NCI-H2107 (cell line): ENCODE measurements around the gene BEAN1.
"Not testable (repeated sequence)": the region's sequence is repeated elsewhere in the genome, so short reads cannot be mapped to it uniquely, and the experiment has no call there.

ENCODE experiments used
- DNase-seq: peaks from one replicate; lab custom pipeline; 2025; lab: John Stamatoyannopoulos, UW

The BEAN1 gene

GRCh38 chr16:66441586-66442375 is 14.7 kb downstream of the BEAN1 start:
- no peak for DNase-seq

DNA sequence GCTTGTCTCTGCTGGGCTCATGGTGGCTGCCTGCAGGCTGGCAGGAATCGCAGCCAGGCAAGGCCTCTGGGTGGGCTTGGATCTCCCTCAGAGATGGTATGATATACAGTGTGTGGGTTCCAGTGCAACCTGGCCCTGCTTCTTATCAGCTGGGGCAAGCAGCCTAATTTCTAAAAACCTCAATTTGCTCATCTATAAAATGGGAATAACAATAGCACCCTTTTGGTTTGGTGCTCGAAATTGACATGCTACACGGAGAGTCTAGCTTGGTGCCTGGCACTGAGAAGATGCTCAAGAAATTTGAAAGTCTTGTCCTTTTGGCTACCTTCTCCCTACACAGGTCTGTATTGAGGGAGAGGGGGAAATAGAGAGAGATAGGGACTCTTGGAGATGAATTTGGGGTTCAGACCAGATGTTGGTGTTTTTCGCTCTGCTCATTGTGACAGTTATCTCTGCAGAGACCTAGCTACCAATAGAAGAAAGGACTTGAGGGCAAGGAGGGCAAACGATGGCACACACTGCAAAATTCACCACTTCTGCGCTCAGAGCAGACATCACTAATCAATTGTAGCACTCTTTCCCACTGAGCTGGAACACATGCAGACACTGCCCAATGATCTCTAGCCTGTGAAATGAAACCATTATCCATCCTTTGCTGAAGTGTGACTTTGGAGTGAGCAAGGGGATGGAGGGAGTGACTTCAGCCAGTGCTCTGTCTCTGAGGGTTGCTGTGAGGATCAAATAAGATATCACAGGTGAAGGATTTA is 15.6 kb downstream of the BEAN1 start:
- no peak for DNase-seq

DNA sequence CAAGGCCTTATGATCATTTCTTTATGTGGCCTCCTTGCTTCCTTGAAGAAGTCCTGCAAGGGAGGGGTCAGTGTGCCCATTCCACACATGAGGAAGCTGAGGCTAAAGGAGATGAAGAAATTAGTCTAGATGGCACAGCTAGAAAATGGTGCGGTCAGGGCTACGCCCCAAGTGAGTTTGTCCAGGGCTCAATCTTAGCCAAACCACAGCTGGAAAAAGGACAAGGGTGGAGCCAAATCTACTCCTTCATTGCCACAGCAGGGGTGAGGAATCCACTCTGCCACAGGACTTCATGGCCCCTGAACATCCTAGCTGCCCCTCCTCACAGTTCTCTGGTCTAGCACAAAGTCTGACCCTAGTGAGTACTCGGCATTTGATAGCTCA is 16.2 kb downstream of the BEAN1 start:
- DNase-seq = no peak

DNA sequence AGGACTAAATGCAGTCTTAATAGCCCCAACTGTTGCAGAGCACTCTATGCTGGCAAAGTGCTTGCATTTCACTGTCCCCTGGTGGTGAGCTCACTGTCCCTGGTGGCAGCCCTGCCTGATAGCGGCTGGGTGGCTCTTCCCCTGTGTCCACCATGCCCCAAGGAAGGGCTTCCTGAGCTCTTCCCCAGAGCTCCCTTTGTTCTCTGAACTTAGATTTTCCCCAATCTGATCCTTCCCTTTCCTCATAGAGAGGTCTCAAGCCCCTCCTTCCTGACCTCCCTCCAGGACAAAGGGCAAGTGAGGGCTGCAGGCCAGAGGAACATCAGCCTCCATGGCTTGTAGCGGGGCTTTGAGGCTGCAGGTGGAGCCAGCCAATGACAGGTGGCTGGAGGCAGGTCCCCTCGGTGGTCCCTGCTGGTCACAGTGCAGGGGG is 17.0 kb downstream of the BEAN1 start:
- no peak for DNase-seq

DNA sequence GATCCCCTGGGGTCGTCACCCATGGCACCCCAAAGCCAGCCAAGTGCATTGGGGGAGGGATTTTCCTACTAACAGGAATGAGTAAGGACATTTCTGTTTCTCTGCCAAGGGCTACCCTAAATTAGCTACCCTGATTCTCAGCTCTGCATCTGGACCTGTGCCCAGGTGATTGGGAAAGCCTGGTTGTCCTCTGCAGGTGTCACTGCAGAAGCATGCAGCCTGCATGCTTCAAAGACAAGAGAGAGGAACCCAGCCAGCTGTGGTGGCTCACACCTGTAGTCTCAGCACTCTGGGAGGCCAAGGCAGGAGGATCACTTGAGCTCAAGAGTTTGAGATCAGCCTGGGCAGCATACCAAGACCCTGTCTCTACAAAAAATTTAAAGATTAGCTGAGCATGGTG is 19.6 kb downstream of the BEAN1 start:
- no peak for DNase-seq

- no peak for DNase-seq
Measured at GRCh38 chr16:66447491-66447890, 20.4 kb downstream of the BEAN1 start.

GRCh38 chr16:66451548-66451947 is 24.5 kb downstream of the BEAN1 start:
- DNase-seq = no peak

DNA sequence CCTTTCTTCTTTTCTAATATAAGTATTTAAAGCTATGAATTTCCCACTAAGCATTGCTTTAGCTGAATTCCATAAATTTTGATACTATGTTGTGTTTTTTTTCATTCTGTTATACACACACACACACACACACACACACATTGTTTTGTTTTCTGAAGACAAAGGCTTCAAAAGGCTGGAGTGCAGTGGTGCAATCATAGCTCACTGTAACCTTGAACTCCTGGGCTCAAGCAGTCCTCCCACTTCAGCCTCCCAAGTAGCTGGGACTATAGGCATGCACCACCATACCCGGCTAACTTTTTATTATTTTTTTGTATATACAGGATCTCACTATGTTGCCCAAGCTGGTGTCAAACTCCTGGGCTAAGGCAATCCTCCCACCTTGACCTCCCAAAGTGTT is 26.1 kb downstream of the BEAN1 start:
- DNase-seq = not testable (repeated sequence)

GRCh38 chr16:66454751-66455150 is 27.7 kb downstream of the BEAN1 start:
- DNase-seq = no peak

- no peak for DNase-seq
Measured at GRCh38 chr16:66455970-66456369, 28.9 kb downstream of the BEAN1 start.

DNA sequence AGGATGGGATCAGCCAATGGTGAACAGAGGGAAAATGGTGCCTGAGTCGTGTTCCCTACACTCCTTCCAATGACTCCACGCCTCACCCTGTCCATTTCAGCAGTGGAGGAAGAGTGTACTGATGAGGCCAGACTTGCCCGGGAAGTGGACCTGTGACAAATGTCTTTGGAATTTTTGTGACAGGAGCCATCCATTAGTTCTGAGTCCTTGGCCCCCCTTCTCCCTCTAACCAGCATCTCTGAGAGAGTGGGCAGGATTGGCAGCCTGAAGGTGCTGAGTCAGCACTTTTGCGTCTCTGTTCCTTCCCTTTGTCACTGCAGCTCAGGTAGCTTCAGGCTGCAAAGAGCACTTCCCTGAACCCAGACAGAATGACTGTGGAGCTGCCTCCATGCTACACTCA is 30.8 kb downstream of the BEAN1 start:
- DNase-seq = no peak

DNA sequence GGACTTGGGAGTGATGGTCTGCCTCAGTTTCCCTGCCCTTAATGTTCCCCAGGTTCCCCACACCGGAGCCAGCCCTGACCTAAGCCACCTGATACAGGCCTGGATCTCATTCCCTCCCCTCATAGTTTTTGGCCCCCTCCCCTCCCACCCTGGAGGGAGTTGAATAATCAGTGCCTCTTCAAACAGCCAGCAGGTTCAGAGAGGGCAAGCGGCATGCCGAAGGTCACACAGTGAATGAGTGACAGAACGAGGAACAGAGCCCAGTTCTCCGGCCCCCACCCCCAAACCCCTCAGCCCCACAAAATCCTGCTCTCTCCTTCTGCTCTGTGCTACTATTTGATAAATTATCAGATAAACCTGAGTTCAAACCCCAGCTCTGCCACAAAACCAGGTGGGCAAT is 31.2 kb downstream of the BEAN1 start:
- DNase-seq = no peak

DNA sequence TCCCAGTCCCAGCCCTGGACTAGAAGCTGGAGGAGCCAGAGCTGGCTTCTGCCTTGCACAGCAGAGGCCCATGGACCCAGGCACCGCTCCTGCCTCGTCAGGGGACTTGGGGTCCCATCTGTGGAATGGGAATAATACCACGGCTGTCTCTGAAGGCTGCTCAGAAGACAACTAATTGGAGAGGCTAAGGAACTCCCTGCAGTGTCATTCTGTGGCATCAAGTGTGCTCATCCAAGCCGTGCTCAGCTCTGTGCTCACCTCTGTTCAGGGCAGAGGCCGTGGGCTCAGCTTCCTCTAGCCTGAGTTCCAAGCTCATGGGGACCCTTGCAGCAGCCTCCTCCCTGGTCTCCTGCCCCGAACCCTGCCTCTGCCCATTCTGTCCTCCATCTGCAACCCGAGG is 31.8 kb downstream of the BEAN1 start:
- DNase-seq = no peak

- no peak for DNase-seq
Measured at GRCh38 chr16:66459878-66460277, 32.8 kb downstream of the BEAN1 start.

- DNase-seq = no peak
Measured at GRCh38 chr16:66460703-66461102, 33.6 kb downstream of the BEAN1 start.

- DNase-seq = no peak
Measured at GRCh38 chr16:66462912-66463311, 35.8 kb downstream of the BEAN1 start.

GRCh38 chr16:66465946-66466345 is 38.9 kb downstream of the BEAN1 start:
- DNase-seq = not testable (repeated sequence)

GRCh38 chr16:66466636-66467035 is 39.5 kb downstream of the BEAN1 start:
- not testable (repeated sequence) for DNase-seq

DNA sequence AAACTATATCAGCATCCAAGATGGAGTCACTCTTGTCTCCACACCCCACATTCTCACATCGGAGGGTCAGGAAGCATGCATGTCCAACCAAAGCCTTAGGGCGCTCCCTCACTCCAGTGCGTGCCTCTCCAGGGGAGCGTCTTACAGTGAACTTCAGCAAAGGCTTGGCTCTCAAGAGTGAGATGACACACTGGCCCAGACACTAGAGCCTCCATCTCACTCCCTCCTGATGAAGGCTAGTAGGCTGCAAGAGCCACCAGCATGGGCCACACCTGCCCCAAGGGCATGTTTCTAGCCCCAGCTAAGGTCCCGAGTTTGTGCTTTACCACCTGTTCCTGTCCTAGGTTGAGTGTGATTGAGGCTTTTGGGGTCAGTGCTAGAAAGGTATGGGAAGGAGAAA is 40.5 kb downstream of the BEAN1 start:
- no peak for DNase-seq

GRCh38 chr16:66468321-66468965 is 41.3 kb downstream of the BEAN1 start:
- DNase-seq = no peak

- no peak for DNase-seq
Measured at GRCh38 chr16:66469291-66469946, 42.3 kb downstream of the BEAN1 start.

GRCh38 chr16:66469947-66470546 is 43.0 kb downstream of the BEAN1 start:
- DNase-seq = no peak
